Measurements from ENCODE around the gene CTNNA3.

The CTNNA3 gene

DNA sequence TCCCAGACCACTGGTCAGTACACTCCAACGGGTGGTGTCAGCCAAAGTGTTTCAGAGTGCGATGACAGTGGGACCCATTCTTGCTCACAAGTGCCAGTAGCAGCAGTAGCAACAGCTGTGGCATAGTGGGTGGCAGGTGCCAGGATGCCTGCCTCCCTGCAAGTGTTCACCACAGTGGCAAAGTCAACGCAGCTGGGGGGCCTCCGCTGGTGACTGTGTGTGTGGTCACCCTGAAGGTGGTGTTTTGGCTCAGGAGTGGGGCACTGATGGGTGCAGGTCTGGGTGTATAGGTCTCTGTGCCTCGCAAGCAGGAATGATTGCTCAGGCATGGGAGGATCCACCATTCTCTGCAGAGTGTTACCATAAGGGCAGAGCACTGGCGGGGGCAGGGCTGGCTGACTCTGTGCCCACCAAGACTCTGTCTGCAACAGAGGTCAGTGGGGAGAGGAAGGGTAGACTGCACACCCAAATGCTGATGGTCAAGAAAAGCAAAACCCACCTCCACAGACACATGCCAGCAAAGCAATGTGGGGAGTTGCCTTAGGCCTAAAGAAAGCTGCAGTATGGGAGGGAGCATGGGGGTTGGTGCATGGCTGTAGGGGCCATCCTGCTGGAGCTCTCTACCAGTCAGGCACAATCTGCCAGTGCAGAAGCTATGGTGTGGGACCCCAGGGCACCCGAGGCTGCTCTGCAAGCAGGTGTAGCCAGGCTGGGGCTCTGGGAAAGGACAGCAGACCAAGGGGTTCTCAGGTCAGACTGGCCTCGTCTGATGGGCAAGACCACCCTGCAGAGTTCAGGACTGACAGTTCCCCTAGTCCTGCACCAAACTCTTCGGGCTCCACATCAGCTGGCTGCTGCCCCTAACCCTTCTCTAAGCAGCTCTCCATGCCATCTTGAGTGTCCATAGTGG is 368.1 kb downstream of the CTNNA3 start:
- H3K9me3 ChIP-seq (ENCODE audit: control insufficient read depth, insufficient read depth, low read depth, low read length) = peaks cover 12% of the 10 kb centered on the region
- no peaks in the 10 kb centered on the region for H3K27me3 ChIP-seq (ENCODE audit: control insufficient read depth, insufficient read depth, low read length)
- H3K9ac ChIP-seq (ENCODE audit: low read length) = no peak overlapping the region
- H3K4me3 ChIP-seq (ENCODE audit: low read depth, low read length) = no peak overlapping the region
- no peaks in the 10 kb centered on the region for H3K36me3 ChIP-seq (ENCODE audit: control insufficient read depth, insufficient read depth, low read length)
- peaks cover 2% of the 10 kb centered on the region; the same call in 1 of the 2 replicates for H3K4me1 ChIP-seq (ENCODE audit: control insufficient read depth, insufficient read depth, low read length)
- no peak overlapping the region for H3K27ac ChIP-seq (ENCODE audit: low read depth, low read length)

DNA sequence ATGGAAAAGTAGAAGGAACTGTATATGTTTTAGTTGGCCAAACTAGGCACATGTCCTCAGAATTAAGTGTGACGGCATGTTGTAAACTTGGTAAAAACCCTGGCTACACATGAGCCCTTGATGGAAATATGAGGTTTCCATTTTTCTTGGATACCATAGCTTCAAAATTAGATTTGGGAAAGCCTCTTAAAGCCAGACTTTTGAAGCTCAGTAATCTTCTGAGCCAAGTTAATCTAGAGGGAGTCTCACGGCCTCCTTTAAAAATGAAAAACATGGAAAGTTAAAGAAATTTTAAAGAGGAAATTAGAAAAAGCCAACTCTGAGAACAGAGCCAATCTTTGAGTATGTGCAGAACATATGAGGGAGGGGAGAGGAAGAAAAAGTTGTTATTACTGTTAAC is 376.0 kb downstream of the CTNNA3 start:
- H3K36me3 ChIP-seq (ENCODE audit: control insufficient read depth, insufficient read depth, low read length) = no peaks in the 10 kb centered on the region

GRCh38 chr10:67308912-67309311 is 387.1 kb downstream of the CTNNA3 start:
- Histone ChIP-seq H3K27ac (ENCODE audit: low read depth, low read length) (no peak overlapping the region), H3K9ac (ENCODE audit: low read length) (no peak overlapping the region), H3K36me3 (ENCODE audit: control insufficient read depth, insufficient read depth, low read length) (no peaks in the 10 kb centered on the region), H3K4me3 (ENCODE audit: low read depth, low read length) (no peak overlapping the region), H3K4me1 (ENCODE audit: control insufficient read depth, insufficient read depth, low read length) (no peaks in the 10 kb centered on the region), H3K27me3 (ENCODE audit: control insufficient read depth, insufficient read depth, low read length) (no peaks in the 10 kb centered on the region), H3K9me3 (ENCODE audit: control insufficient read depth, insufficient read depth, low read depth, low read length) (peaks cover 5% of the 10 kb centered on the region; the same call in 1 of the 2 replicates)

More for the DNA sequence above, 376.0 kb downstream of the CTNNA3 start:
- no peak overlapping the region for H3K9ac ChIP-seq (ENCODE audit: low read length)
- H3K27me3 ChIP-seq (ENCODE audit: control insufficient read depth, insufficient read depth, low read length) = no peaks in the 10 kb centered on the region
- H3K27ac ChIP-seq (ENCODE audit: low read depth, low read length) = no peak overlapping the region
- H3K4me1 ChIP-seq (ENCODE audit: control insufficient read depth, insufficient read depth, low read length) = no peaks in the 10 kb centered on the region
- H3K9me3 ChIP-seq (ENCODE audit: control insufficient read depth, insufficient read depth, low read depth, low read length) = peaks cover 8% of the 10 kb centered on the region; the same call in 1 of the 2 replicates
- no peak overlapping the region for H3K4me3 ChIP-seq (ENCODE audit: low read depth, low read length)

DNA sequence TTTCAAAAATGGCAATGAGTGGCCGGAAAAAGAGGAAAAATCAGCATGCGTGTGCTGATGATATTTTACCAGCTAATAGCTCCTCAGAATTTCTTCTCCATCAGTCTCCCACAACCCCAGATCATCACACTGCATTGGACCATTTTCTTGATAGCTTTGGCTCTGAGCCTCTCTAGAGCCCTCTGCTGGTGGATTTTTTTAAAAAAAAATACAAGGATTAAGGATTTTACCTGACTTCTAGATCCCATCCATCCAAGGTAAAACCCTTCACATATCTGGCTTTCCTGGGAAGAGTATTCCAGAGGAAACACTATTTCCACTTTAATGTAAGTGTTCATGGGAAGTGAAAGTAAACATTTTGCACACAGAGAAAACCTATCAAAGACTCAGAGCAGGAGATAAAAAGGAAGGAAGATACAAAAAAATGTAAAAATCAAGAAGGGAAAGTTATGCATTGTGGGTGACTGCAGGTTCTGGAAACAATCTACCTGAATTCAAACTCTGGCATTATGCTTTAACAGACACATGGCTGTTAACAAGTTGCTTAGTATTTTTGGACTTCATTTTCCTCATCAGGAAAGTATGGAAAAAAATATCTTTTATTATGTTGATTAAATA is 389.3 kb downstream of the CTNNA3 start:
- no peaks in the 10 kb centered on the region for H3K36me3 ChIP-seq (ENCODE audit: control insufficient read depth, insufficient read depth, low read length)

GRCh38 chr10:67302701-67303100 is 393.3 kb downstream of the CTNNA3 start:
- Histone ChIP-seq H3K9ac (ENCODE audit: low read length) (no peak overlapping the region), H3K36me3 (ENCODE audit: control insufficient read depth, insufficient read depth, low read length) (no peaks in the 10 kb centered on the region), H3K27ac (ENCODE audit: low read depth, low read length) (no peak overlapping the region), H3K4me1 (ENCODE audit: control insufficient read depth, insufficient read depth, low read length) (no peaks in the 10 kb centered on the region), H3K27me3 (ENCODE audit: control insufficient read depth, insufficient read depth, low read length) (no peaks in the 10 kb centered on the region), H3K4me3 (ENCODE audit: low read depth, low read length) (no peak overlapping the region), H3K9me3 (ENCODE audit: control insufficient read depth, insufficient read depth, low read depth, low read length) (no peaks in the 10 kb centered on the region)

More for the DNA sequence above, 389.3 kb downstream of the CTNNA3 start:
- Histone ChIP-seq H3K27me3 (ENCODE audit: control insufficient read depth, insufficient read depth, low read length) (no peaks in the 10 kb centered on the region), H3K4me1 (ENCODE audit: control insufficient read depth, insufficient read depth, low read length) (no peaks in the 10 kb centered on the region), H3K9me3 (ENCODE audit: control insufficient read depth, insufficient read depth, low read depth, low read length) (peaks cover 5% of the 10 kb centered on the region; the same call in 1 of the 2 replicates), H3K4me3 (ENCODE audit: low read depth, low read length) (no peak overlapping the region), H3K27ac (ENCODE audit: low read depth, low read length) (no peak overlapping the region), H3K9ac (ENCODE audit: low read length) (no peak overlapping the region)

- Histone ChIP-seq H3K27me3 (ENCODE audit: control insufficient read depth, insufficient read depth, low read length) (no peaks in the 10 kb centered on the region), H3K9me3 (ENCODE audit: control insufficient read depth, insufficient read depth, low read depth, low read length) (no peaks in the 10 kb centered on the region), H3K4me3 (ENCODE audit: low read depth, low read length) (no peak overlapping the region), H3K27ac (ENCODE audit: low read depth, low read length) (no peak overlapping the region), H3K9ac (ENCODE audit: low read length) (no peak overlapping the region), H3K4me1 (ENCODE audit: control insufficient read depth, insufficient read depth, low read length) (no peaks in the 10 kb centered on the region), H3K36me3 (ENCODE audit: control insufficient read depth, insufficient read depth, low read length) (no peaks in the 10 kb centered on the region)
Observed at GRCh38 chr10:67299761-67300160, 396.2 kb downstream of the CTNNA3 start.

DNA sequence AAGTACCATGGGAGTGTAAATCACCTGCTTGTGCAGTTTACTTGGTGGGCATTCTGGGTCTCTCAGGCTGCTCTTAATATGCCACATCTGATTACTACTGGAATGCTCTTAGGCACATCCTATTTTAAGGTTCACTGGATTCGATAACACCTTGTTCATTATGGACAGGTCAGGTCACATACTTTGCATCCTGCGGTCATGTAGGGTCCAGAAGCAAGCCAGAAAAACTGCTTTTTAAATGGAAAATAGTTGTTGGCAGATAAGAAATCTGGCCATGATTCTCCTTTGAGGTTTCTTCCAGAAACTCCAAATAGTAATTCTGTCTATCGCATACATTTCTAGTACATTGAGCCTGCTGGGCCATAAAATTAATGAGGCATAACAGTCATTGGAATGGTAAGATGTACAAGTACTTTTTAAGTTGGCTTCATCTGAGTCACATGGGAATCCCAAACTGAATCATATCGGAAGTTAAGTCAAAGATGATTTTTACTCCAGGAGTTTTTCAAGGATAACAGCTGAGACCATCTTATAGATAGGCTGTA is 398.3 kb downstream of the CTNNA3 start:
- H3K9ac ChIP-seq (ENCODE audit: low read length) = no peak overlapping the region
- H3K4me1 ChIP-seq (ENCODE audit: control insufficient read depth, insufficient read depth, low read length) = no peaks in the 10 kb centered on the region
- no peaks in the 10 kb centered on the region for H3K27me3 ChIP-seq (ENCODE audit: control insufficient read depth, insufficient read depth, low read length)
- H3K9me3 ChIP-seq (ENCODE audit: control insufficient read depth, insufficient read depth, low read depth, low read length) = no peaks in the 10 kb centered on the region
- no peak overlapping the region for H3K4me3 ChIP-seq (ENCODE audit: low read depth, low read length)
- no peak overlapping the region for H3K27ac ChIP-seq (ENCODE audit: low read depth, low read length)
- no peaks in the 10 kb centered on the region for H3K36me3 ChIP-seq (ENCODE audit: control insufficient read depth, insufficient read depth, low read length)

DNA sequence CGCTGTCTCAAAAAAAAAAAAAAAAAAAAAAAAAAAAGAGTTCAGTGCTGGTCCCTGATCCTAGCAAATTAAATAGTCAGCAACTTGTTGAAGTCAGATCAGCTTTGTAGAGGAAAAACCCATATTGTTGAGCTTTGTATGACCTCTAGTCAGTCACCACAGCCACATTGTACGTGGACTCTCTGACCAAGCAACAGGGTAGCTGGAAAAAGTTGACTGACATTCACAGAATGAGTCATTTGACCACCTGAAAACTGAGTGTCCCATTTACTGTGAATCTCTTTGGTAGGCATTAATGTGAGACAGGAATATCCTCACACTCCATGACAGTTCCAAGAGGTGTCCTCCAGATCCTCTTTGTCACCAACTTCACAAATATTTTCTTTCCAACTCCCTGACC is 399.1 kb downstream of the CTNNA3 start:
- no peak overlapping the region for H3K27ac ChIP-seq (ENCODE audit: low read depth, low read length)
- no peak overlapping the region for H3K9ac ChIP-seq (ENCODE audit: low read length)
- H3K4me1 ChIP-seq (ENCODE audit: control insufficient read depth, insufficient read depth, low read length) = no peaks in the 10 kb centered on the region
- no peak overlapping the region for H3K4me3 ChIP-seq (ENCODE audit: low read depth, low read length)
- no peaks in the 10 kb centered on the region for H3K36me3 ChIP-seq (ENCODE audit: control insufficient read depth, insufficient read depth, low read length)
- H3K9me3 ChIP-seq (ENCODE audit: control insufficient read depth, insufficient read depth, low read depth, low read length) = no peaks in the 10 kb centered on the region
- H3K27me3 ChIP-seq (ENCODE audit: control insufficient read depth, insufficient read depth, low read length) = no peaks in the 10 kb centered on the region

DNA sequence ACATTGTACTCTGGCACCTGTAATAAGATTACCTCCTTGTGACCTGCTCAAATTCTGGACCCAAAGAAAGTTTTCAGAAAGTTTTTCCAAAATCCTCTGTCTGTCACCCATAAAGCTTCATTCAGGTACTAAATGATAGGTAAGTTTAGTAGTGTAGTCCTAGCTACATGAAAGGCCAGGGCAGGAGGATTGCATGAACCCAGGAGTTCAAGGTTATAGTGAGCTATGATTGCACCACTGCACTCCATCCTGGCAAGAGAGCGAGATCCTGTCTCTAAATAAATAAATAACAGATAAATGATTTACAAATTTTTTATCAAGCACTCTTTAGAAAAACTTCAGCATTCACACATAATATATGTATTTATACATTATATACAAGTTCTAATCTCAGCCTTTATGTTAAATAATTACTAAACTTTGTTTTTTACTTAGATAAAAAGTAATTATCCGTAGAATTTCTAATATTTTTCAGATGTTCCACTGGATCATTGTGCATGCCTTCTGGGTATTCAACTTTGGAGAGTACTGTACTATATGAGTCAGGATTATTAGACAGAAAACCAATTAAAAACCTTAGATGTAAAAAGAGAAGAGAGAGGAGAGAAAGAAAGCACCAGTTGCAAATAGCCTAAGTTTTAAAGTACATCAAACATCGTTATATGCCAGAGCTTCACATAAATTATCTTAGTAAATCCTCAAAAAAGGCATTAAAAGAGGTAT is 407.1 kb downstream of the CTNNA3 start:
- Histone ChIP-seq H3K9me3 (ENCODE audit: control insufficient read depth, insufficient read depth, low read depth, low read length) (no peaks in the 10 kb centered on the region), H3K27ac (ENCODE audit: low read depth, low read length) (no peak overlapping the region), H3K9ac (ENCODE audit: low read length) (no peak overlapping the region), H3K4me3 (ENCODE audit: low read depth, low read length) (no peak overlapping the region), H3K4me1 (ENCODE audit: control insufficient read depth, insufficient read depth, low read length) (peaks cover 15% of the 10 kb centered on the region), H3K27me3 (ENCODE audit: control insufficient read depth, insufficient read depth, low read length) (no peaks in the 10 kb centered on the region), H3K36me3 (ENCODE audit: control insufficient read depth, insufficient read depth, low read length) (no peaks in the 10 kb centered on the region)

DNA sequence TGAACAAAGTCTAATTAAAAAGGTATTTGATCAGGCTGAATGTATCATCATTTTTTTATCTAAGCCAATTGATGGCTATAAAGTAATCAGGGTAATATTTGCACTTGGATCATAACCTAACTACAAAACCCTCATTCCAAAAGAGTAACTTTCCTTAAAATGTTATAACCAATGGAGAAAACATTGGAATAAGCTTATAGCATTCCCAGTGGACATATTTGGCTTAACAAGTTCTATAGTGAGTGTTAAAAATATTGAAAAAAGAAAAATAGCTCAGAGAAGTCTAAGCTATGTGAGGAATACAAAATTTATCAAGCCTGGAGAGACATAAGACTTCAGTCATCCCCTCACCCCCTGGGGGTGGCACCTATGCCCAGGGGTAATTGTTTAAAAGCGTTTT is 411.4 kb downstream of the CTNNA3 start:
- no peak overlapping the region for H3K9ac ChIP-seq (ENCODE audit: low read length)
- H3K27ac ChIP-seq (ENCODE audit: low read depth, low read length) = 0 out of 2 replicates have a peak overlapping the region, but pooled peaks have one; percentile 51
- H3K9me3 ChIP-seq (ENCODE audit: control insufficient read depth, insufficient read depth, low read depth, low read length) = no peaks in the 10 kb centered on the region
- H3K36me3 ChIP-seq (ENCODE audit: control insufficient read depth, insufficient read depth, low read length) = no peaks in the 10 kb centered on the region
- no peak overlapping the region for H3K4me3 ChIP-seq (ENCODE audit: low read depth, low read length)
- no peaks in the 10 kb centered on the region for H3K27me3 ChIP-seq (ENCODE audit: control insufficient read depth, insufficient read depth, low read length)
- peaks cover 27% of the 10 kb centered on the region for H3K4me1 ChIP-seq (ENCODE audit: control insufficient read depth, insufficient read depth, low read length)

Data from HUES6 (cell line).